Measurements from ENCODE around the gene CHI3L1.

Gene CHI3L1

DNA sequence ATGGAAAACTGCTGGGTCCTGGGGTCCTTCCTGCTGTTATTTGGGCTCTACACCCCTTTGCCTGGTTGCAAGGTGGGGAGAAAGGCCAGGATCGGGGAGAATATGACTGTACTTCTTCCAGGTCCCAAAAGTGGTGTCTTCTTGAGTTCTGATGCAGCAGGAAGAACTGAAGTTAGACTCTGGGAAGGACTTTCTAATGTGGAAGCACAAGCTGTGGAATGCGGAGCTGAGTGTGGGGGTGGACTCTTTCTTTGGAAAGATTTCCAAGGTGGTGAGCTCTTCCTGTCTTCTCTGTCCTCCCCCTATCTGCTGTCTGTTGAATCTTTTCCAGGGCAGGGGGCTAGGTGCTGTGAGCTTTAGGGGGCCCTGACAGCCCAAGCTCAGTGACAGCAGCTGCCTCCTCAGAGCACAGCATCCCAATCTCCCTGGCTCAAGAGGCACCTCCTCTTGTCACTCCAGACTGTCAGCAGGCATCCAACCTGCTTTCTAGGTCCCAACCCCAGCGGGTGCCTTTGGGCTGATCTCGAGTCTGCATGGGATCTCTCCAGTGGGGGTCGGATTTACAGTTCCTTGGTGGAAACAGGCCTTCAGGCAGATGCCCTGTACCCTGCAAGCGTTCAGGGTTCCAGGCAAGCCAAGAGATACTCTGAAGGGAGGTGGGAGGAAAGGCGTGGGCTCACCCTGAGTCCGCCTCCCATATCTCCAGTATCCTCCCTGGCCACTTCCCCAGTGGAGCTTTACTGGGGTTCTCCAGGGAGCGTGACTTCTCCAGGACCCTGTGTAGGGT lies 35.8 kb downstream of the CHI3L1 start:
- DNase-seq (ENCODE audit: low read depth): no peak

- DNase-seq (ENCODE audit: low read depth): no peak
Measured at GRCh38 chr1:203149188-203149840, 37.2 kb downstream of the CHI3L1 start.

GRCh38 chr1:203148579-203148978 lies 37.9 kb downstream of the CHI3L1 start:
- DNase-seq (ENCODE audit: low read depth): no peak

DNA sequence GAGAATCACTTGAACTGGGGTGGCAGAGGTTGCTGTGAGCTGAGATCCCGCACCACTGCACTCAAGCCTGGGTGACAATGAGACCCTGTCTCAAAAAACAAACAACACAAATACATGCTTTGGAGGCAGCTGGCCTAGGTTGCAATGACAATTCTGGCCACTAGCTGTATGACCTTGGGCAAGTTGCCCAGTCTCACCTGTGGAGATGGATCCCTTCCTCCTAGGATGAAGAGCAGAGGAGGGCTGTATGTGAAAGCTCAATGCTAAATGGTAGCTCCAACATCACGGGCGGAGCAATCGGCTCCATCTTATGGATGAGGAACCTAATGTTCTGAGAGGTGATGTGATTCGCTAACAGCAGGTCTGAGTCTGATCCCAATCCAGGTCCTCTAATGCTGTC lies 38.4 kb downstream of the CHI3L1 start:
- DNase-seq (ENCODE audit: low read depth): no peak

GRCh38 chr1:203147376-203147775 lies 39.1 kb downstream of the CHI3L1 start:
- no peak for DNase-seq (ENCODE audit: low read depth)

DNA sequence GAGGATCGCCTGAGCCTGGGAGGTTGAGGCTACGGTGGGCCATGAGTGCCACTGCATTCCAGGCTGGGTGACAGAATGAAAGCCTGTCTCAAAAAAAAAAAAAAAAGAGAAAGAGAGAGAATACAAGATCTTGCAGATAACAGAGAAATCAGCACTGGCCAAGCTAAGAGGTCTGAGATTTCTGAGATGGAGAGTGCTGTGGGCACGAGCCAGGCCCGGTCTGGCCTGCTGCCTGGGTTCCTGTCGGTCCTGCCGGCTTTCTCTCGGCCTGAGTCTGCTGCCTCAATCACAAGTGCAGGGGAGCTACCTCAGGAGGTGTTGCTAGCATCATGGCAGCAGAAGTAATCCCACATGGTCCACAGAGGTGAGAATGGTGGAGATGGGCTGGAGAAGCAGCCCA lies 40.0 kb downstream of the CHI3L1 start:
- no peak for DNase-seq (ENCODE audit: low read depth)

DNA sequence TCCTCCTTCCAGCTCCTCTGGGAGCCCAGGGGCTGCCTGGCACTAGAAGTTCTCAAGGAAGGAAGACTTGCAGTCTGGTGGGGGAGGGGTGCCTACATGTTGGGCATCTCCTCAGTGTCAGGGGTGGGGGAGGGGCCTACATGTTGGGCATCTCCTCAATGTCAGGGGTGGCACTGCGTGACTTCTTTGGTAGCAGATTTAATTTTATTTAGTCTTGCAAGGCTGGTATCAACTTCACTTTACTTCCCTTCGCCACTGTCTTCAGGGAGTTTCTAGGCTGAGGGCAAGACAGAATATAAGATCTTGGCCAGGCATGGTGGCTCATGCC lies 40.5 kb downstream of the CHI3L1 start:
- no peak for DNase-seq (ENCODE audit: low read depth)

- no peak for DNase-seq (ENCODE audit: low read depth)
Measured at GRCh38 chr1:203145321-203146041, 41.0 kb downstream of the CHI3L1 start.

GRCh38 chr1:203144661-203145060 lies 41.8 kb downstream of the CHI3L1 start:
- DNase-seq (ENCODE audit: low read depth): no peak

- DNase-seq (ENCODE audit: low read depth): no peak
Measured at GRCh38 chr1:203143641-203144040, 42.9 kb downstream of the CHI3L1 start.

DNA sequence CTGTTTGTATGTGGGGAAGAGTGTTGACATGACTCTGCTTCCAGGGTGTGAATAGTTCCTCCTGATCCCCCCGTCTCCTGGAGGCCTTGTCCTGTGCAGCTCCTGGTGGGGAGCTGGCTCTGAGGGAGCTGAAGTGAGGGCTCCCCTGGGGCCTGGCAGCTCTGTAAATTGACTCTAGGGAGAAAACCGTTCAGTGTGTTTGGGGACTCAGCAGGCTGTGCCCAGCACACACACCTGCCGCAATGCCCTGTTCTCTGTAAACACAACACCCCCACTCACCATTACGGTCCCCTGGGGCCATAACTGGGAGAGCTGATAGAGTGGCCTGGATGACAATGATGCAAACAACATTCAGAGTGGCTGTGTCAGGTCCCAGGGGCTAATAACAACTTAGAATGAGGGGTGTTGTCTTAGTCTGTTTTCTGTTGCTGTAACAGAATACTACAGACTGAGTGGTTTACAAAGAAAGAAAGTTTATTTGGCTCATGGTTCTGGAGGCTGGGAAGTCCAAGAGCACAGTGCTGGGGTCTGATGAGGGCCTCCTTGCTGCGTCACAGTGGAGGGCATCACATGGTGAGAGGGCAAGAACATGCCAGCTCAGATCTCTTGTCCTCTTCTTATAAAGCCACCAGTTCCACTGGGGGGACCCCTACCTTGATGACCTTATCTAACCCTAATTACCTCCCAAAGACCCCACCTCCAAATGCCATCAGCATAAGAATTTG lies 43.7 kb downstream of the CHI3L1 start:
- no peak for DNase-seq (ENCODE audit: low read depth)

GRCh38 chr1:203142124-203142523 lies 44.4 kb downstream of the CHI3L1 start:
- DNase-seq (ENCODE audit: low read depth): no peak

DNA sequence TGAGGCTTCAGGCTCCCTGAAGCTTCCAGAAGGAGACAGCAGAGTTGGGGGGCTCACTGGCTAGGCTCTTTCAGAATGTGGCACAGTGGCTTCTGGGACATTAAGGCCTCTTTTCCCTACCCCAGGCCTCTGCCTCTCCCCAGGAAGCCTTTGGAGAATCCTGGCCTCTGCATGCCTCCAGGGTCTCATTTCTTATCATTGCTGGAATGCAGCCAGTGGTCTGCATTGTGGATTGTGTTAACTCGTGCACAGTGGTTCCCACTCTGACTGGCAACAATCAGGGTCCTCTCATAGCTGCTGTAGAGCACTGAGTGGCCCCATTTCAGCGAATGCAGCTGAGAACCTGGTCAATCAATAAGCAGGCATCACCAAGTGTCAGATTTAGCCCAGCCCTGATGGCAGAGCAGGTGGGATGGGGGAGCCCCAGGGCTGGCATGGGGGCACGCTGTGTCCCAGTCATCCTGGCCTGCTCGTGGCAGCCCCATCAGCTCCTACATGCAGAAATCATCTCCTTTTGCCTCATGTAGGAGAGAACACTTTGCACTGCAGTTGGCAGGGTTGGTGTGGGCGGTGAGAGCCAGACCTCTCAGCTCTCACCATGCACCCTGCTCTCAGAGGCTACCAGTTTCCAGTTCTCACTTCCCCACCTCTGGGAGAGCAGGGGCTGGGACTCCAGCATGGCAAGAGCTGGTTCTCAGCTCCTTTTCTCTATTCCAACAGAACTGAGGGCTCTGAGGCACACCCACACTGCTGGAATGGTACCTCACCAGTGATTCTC lies 45.6 kb downstream of the CHI3L1 start:
- DNase-seq (ENCODE audit: low read depth): no peak

DNA sequence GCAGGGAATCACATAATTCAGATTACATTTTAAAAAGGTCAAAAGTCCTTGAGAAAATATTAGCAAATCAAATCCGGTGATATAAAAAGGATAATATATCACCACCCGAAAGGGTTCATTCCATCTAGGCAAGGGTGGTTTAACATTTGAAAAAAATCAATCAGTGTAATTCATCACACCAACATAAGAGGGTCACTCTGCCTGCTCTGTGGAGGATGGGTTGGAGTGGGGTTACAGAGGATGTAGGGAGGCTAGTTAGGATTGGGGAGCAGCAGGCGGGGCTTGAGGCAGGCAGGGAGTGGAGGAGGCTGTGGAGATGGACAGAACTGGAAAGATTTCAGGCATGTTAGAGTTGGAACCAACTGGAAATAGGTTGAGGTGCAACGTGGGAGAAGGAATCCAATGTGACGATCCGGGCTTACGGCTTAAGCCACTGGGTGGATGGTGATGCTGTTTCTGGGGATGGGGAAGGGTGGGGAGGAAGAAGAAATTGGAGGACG lies 46.5 kb downstream of the CHI3L1 start:
- no peak for DNase-seq (ENCODE audit: low read depth)

DNA sequence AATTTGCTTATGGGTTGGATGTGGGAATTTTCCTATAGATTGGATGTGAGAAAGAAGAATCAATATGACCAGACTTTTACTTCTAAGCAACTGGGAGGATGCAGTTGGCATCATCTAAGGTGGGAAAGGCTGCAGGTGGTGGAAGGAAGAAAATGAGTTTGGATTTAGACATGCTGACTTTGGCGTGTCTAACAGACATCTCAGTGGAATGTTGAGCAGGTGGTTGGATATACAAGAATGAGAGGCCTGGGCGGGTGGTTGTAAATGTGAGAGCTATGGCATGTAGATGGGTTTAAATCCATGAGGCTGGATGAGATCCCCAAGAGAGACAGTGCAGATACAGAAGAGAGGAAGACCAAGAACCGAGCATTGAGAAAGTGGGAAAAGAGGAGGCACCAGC lies 48.4 kb downstream of the CHI3L1 start:
- no peak for DNase-seq (ENCODE audit: low read depth)

- no peak for DNase-seq (ENCODE audit: low read depth)
Measured at GRCh38 chr1:203137324-203137723, 49.2 kb downstream of the CHI3L1 start.

DNA sequence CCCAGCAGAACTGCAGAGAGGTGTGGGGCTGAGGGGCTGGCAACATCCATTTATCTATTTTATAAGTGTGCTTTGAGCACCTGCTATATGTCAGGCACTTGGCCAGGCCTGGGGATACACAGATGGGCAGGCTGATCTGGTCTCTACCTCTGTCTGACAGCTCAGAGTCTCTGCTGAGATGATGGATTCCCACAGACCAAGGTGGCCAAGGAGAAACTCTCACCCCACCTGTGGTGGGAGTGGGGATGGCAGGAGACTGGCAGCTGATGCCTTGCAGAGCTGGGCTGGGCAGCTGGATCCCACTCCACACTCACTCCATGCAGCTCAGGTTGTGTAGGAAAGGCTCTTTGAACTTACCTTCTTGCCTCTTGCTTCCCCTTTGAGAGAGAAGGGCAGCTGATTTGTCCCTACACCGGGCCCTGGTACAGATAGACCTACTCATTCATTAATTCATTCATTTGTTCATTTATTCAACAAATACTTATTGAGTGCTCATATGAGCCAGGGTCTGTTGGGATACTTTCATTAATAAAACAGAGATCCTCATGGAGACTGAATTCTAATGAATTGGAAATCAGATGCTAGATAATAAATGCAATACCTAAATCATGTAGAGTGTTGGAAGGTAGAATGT lies 50.0 kb downstream of the CHI3L1 start:
- DNase-seq (ENCODE audit: low read depth): no peak

- DNase-seq (ENCODE audit: low read depth): no peak
Measured at GRCh38 chr1:203135636-203136305, 50.7 kb downstream of the CHI3L1 start.

DNA sequence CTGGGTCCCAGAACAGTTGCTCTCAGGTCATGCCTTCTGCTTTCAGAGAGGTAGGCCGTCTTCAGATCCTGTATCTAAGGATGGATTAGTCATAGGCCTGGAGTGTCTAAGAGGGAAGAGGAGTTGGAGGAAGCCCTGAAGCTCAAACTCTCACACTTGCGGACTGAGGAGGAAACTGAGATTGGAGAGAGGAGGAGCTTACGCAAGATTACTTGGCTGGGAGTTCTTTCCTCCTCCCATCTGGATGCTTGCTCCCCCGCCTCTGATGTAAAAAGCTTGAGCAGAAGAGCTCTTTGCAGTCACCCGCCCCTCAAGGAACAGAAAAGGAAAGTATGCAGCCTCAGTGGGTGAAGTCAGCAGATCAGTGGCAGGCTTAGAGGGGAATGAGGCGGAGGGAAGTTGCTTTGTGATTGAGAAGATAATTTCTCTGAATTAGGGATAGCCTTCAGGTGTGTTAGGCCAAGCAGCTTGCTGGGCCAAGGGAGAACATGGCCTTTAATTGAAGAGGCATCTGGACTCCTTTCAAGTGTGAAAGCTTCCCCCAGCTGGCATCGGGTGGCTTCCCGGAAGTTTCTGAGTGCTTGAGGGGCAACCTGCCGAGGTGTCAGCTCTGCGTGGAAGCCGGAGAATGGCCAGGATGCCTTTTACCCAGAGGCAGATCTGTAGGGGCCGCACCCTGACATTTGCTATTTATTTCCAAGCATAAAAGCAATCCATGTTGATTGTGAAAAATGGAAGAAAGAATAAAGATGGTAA lies 52.4 kb downstream of the CHI3L1 start:
- DNase-seq (ENCODE audit: low read depth): no peak
